ENCODE data around the gene NF1.

The NF1 gene

DNA sequence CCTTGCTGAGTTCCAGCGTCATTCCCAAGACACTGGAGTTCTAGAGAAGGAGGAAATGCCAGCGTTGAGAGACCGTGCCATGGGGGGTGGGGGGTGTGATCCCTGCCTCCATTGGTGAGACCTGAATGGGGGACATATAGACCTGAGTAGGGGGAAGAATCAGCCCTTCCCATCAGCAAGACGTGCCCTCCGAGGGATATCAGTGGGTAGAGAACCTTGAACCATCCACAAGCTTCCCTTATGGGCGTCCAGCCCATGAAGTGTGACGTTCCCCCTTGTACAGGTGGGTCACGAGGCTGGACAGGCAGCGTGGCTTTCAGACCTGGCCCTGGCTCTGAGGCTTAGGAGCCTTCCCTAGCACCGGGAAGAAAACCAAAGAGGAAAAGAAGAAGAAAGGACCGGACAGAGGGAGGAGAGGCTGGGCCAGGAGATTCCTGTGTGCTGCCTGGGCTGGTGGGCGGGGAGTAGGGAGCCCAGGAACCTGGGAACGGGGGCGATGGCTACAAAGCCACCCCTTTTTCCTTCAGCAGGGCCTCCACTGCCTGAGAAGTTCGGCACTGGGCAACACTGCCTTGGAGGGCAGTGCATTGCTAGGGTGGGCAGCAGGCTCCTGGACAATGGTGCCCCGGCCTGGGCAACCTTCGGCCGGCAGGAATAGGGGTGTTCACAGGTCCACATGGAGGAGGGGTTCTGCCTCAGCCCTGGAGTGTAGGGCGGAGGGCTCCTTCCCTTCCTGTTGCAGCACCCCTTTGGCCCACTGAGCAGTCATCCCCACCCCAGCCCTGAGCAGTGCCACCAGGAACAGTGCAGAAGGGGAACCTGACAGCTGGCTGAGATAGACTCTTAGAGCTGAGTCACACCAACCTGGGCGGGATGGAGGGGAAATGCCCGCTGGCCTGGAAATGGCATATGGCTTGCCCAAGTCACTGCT lies 303.9 kb downstream of the NF1 start:
- DNase-seq (ENCODE audit: low read depth in 2 of 2, low spot score in 1 of 2): no peak

DNA sequence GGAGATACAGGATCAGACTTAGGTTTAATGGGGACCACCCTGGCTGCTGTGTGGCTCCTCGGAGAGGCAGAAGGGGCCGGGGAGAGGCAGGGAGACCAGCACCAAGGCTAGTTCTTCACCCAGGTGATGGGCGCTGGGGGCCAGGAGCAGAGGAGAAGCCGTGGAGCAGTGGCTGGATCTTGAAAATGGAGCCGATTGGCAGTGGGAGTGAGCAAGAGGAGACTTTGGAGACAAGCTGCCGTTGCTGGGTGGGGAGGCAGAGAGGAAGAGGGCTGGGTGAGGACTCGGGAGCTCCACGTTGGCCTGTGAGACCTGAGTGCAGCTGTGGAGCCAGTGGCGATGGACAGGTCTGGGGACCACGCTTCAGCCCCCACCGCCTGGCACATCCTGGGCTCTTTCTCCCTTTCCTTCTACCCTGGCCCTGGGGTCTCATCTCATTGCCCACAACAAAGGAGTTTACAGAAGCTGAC lies 305.7 kb downstream of the NF1 start:
- DNase-seq (ENCODE audit: low read depth in 2 of 2, low spot score in 1 of 2): no peak

DNA sequence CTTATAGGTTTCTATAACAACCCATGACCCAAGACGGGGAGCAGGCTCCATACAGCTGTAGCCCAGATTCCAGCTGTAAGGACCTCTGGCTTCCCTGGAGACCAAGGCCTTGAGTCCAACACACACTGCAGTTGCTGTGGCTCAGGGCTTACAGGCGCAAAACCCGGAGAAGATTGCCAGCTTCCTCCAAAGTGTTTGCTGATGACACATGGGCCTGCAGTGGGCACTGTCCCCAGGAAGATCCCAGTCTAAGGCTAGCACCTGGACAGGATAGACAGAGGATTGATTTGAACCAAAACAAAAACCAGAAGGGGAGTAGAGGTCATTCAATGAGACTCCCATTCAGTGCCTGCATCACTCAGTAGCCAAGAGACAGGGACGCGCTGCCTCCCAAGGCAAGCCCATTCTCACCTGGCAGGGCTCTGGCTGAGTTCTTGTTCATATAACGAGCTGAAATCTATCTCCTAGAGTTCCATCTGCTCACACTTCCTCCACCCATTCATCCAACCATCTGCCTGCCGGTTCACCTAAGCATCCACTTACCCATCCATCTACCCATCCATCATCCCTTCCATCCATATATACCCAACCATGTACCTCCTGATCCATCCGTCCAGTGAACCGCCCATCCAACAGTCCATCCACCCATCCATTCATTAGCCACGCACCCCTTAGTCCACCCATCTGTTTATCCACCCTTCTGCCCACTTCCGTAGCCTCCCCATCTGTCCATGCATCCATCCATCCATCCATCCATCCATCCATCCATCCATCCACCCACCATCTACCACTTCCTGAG lies 306.9 kb downstream of the NF1 start:
- DNase-seq (ENCODE audit: low read depth in 2 of 2, low spot score in 1 of 2): no peak

DNA sequence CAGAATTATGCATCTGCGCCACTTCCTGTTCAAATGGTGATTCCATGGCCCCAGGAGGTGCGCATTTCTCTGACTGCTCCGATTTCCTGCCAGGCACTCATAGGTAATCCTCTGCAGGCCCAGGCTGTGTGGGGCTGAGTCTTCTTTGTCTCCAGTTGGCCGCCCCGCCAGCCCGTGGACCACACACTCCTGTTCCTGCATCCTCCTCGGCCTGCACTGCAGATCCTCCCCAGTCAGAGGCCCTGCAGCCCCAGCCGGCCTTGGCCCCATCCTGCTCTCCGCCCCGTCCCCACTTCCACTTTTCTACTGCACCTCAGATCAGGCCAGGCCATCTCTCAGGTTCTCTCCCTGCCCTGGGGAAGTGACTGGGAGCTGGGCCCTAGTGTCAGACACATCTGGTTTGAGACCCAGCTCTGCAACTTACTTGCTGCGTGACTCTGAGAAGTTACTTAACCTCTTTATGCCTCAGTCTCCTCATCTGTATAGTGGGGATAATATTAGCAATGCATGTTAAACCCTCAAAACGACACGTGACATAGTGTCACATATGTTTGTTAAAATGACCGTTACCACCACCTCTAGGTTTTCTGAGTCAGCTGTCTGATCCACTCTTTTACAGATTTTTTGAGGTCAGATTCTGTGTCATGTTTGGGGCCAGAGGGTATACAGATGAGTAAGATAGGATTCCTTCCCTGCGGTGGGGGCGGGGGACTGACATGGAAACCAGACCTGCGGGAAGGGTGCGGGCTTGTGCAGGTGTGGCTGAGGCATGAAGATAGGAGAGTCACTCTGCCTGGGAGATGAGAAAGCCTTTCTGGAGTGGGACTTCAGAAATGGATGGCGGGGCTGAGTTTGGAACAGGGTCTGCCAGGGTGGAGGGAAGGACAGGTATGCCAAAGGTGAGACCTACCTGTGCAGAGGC lies 309.5 kb downstream of the NF1 start:
- no peak for DNase-seq (ENCODE audit: low read depth in 2 of 2, low spot score in 1 of 2)

DNA sequence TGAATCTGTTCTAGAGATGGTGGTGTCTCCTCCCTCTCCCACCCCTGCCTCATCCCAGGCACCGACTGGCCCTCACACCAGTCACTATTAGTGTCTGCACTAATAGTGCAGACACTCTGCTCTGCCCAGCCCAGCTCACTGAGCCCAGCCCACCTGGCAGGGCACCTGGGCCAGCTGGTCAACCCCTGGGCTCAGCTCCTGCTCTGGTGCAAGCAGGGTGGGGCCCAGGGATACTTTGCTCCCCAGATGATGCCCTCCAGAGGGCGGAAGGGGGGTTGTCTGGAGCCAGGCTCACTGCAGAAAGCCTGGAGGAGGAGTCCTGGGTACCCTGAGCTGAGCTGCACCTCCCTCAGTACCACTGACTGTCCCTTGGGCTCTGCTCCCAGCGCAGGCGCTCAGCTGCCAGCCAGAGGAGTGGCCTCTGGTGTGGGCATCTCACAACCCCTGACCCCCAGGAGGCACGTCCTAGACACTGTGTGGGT lies 311.2 kb downstream of the NF1 start:
- no peak for DNase-seq (ENCODE audit: low read depth in 2 of 2, low spot score in 1 of 2)

DNA sequence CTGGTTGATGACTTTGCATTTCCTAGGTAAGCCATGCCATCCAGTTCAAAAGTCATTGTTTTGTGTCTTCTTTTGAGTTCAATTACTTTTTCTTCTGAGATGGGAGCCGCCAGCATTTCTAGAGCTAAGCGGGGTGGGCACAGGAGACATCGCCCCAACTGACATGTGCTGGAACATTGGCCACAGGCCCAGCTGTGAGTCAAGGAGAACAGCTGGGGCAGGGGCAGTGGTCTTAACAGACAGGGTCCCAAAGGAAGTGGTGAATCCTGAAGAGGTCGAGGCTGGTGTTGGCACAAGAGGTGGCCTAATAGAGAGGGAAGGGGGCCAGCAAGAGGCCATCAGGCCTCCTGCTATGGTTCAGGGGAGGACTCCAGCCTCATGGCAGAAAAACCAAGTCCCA lies 313.8 kb downstream of the NF1 start:
- DNase-seq (ENCODE audit: low read depth in 2 of 2, low spot score in 1 of 2): no peak

DNA sequence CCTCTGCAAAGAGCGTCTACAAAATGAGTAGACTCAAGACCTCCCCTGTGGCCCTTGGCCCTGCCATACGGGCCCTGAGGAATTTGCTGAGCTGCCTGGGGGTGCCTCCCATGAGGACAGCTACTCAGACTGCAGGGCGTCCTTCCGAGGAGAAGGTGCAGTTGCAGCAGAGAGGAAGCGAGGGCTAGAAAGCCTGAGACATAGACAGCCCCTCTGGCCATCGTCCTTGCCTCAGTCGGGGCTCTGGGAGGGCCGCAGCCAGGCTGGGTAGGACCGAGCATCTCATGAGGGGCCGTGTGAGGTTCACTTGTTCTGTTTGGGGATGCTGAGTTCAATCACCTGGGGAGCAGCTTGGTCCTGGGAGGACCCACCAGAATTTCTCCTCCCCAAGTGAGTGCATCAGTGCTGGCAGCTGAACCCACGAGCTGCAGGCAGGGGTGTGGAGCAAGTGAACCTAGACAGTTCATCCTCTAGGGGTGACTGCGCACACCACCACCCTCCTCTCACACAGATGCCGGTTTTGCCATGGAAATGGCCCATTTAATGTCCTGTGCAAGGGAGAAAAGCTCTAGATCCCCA lies 317.0 kb downstream of the NF1 start:
- DNase-seq (ENCODE audit: low read depth in 2 of 2, low spot score in 1 of 2): no peak

DNA sequence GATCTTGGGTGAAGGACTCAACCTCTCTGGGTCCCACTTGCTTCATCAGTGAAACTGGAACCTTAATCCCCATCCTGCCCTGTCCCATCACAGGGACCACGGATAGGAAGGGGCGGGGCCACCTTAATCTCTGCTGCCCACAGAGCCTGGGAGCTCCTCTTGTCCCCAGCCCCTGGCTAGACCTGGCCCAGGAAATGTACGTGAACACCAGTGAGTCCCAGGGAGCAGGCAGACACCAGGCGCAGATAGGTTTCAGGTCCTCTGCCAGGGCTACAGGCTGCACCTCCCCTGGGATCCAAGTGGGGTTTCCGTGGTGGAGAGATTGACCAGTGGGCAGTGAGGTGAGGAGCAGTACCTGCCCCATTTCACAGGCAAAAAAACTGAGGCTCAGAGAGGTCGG lies 317.7 kb downstream of the NF1 start:
- DNase-seq (ENCODE audit: low read depth in 2 of 2, low spot score in 1 of 2): no peak

DNA sequence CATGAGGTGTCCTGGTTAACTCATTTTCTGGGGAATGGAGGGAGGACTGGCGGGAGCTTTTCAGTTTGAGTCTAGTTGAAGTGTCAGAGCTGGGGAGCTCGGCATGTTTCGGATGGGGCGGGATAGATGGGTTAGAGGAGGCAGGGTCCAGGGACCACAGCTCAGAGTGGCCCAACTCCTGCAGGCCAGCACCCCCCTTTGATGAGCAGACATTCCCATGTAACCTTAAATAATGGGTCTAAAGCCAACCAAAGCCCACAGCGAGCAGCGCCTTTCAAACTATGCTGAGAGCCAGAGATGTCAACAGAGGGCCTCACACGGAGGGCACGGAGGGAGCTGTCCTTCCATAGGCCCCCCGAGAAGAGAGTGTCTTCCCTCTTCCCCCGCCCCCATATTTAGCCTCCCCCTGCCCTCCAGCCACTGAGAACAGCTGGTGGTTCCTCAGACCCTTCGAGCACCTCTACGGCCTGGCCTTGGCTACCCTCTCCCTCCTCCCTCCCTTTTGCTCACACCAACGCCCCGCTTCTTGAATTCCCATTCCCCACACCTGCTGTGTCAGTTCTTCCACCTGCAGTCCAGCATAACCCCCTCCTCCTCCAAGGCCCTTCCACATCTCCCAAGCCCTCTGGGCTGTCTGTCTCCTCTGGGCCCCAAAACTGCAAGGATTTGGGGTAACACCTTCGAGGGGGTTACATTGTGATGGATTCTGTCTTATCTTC lies 318.5 kb downstream of the NF1 start:
- no peak for DNase-seq (ENCODE audit: low read depth in 2 of 2, low spot score in 1 of 2)

DNA sequence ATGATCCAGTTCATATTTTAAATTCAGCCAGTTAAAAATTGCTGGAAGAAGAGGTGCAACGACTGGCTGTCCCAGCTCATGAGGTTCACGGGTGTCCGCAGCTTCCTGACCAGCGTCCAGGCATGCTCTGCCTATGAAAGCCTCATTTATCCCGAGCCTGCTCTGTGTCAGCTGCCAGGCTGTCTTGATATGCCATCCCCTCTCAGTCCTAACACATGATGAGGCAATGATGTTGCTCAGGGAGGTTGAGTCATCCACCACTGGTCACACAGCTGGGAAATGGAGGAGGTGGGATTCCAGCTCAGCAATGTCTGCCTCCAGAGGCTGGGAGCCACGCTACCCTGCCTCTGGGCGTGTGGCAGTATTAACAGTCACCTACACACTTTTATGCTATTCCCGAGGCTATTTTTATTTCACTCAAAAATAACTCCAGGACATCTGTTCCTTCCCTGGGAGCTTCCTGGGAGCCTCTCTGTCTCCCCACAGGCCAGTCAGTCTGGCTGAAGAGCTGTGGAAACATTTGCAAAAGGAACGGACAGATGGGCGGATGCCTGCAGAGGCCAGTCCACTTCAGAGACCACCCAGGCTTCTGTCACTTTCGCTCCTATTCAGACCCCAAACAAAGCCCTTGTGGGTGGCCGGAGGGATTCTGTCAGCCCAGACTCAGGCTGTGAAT lies 319.2 kb downstream of the NF1 start:
- no peak for DNase-seq (ENCODE audit: low read depth in 2 of 2, low spot score in 1 of 2)

DNA sequence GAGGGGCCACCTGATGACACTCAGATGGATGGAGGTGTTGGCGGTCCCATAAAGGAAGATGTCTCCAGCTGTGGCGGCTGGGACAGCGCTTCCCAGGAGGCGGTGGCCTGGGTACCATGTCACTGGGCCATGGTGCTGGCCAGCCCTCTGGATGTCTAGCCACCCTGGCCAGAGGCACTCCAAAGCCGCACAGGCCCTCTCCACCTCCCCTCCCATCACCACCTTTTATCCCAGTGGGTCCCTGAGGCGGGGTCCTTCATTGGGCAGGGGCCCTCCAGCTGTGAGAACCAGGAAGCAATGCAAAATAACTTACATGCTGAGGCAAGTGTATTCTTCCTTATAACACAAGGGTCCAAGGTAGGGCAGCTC lies 319.8 kb downstream of the NF1 start:
- no peak for DNase-seq (ENCODE audit: low read depth in 2 of 2, low spot score in 1 of 2)

DNA sequence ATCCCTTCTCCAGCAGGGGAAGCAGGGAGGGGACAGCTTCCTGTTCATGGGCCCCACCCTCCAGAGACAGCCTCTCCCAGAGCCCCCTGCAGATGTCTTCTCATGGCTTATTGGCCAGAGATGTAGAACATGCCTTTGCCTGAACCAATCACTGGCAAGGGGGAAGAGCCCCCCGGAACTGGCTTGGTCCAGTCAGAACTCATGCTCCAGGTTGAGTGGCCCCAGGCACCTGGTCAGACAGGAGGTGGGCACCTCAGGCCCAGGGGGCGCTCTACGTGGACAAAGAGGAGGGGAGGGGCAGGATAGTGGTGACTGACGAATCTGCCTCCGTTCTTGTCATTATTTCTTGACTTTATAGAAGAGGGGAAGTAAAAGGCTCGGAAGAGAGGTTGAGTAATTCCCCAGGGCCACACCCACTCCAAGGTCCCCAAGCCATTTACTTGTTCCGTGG lies 320.3 kb downstream of the NF1 start:
- DNase-seq (ENCODE audit: low read depth in 2 of 2, low spot score in 1 of 2): no peak

DNA sequence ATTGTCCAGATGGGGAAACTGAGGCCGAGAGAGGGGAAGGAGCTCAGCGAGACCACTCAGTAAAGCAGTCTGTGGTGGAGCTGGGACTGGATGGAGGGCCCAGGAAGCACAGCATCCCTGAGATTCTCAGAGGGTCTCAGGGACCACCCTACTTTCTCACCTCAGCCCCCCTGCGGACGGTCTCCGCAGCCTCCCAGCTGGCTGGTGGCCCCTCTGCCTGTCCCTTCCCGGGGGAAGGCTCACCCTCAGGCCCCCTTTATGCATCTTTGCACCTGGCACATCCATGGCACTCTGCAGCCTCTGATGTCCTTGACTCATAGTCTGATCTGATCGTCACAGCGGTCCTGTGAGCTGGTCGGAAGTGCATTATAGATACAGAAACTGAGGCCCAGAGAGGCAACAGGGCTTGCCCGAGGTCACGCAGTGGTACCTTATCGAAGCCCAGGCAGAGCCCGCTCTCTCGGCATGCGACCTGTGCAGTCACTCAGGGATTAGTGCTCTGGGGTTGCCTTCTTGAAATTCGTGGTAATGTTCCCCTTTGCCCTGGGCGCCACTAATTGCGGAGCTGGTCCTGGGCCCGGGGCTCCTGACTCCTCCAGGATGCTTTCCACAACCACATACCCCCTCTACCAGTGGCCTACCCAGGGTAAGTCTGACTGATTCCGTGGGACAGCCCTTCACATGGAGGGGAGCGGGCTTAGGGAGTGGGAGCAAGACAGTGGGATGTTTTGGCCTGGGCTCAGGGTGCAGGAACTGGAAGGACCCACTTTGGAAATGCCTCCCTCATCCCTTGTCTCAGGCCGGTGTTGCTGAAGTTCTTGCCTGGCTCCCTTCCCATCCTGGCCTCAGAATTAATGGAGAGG lies 321.1 kb downstream of the NF1 start:
- no peak for DNase-seq (ENCODE audit: low read depth in 2 of 2, low spot score in 1 of 2)

DNA sequence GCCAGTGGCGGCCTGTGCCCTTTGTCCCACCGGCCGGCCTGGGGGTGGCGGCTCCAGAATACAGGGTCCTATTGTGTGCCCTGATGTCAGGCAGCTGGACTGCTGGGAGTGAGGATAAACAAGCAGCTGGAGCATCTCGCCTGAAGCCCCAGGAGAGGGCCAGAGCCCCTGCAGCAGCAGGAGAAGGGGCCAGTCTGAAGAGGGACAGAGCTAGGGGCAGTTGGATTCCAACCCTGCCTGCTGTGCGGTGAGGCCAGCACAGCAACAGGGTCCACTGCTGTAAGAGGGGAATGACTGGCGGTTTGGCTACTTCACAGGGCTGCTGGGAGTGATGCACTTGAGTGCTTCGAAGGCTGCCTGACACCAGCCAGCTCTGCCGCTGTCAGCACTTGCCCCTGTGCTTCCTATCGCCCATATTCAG lies 321.7 kb downstream of the NF1 start:
- DNase-seq (ENCODE audit: low read depth in 2 of 2, low spot score in 1 of 2): no peak

DNA sequence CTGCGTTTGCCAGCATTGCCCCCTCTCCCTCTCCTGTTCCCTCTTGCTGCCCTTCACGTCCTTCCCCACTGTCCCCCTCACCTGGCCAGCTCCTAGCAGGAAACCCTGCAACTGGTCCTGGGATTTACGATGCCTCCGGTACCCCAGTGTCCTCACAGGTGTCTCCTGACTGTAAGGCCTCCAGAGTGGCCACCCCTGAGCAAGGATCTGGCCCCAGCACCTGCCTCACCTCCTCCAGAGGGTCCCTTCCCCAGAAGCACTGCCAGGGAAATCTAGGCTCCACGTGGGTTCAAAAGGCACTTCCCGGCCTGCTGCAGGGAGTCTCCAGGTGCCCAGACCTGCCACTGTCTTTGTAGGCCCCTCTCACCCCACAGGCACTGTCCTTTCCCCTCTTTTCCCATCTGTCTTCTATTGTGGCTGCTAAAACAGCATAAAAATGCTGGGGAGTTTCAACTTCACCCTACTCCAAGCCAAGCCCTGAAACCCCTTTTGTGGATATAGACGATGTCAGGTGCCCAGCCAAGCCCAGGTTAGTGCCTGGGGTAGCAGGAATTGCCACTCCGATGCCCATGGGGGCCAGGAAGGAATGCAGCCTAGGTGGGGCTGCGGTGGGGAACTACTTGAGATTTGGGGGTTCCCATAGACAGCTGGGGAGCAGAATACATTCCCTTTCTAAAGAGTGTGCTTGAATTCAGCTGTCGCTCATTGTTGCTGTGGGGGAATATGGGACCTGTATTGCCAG lies 322.4 kb downstream of the NF1 start:
- DNase-seq (ENCODE audit: low read depth in 2 of 2, low spot score in 1 of 2): no peak

DNA sequence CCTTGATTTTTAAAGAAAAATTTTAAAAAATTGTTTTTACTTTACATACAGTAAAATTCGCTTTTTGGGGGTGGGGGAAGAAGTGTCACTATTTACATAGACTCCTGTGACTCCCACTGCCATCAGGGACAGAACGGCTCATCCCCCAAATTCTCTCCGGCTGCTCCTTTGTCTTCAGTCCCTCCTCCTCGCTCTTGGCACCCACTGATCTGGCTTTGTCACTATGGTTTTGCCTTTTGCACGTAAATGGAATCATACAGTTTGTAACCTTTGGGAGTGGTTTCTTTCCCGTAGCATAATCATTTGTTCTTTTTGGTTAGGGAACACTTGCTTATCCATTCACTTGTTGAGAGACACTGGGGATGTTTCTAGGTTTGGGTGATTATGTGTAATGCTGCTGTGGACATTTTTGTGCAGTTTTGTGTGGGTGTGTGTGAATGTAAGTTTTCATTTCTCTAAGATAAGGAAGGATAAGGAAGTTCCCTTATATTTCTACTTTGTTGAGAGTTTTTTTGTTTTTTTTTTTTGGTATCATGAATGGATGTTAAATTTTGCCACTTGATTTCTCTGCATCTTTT lies 324.1 kb downstream of the NF1 start:
- DNase-seq (ENCODE audit: low read depth in 2 of 2, low spot score in 1 of 2): no peak

DNA sequence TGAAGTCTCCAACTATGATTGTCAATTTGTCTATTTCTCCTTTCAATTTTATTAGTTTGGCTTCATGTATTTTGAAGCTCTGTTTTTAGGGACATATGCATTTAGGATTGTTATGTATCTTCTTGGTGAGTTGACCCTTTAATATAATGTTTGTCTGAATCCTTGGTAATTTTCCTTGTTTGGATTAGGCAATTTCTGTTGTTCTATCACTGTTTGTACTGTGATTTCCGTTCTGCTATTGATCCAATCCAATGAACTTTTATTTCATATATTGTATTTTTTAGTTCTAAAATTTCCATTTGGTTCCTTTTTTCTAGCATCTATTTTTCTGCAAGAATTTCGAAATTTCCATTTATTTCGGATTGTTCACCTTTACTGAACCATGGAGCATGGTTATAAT lies 327.7 kb downstream of the NF1 start:
- DNase-seq (ENCODE audit: low read depth in 2 of 2, low spot score in 1 of 2): no peak

DNA sequence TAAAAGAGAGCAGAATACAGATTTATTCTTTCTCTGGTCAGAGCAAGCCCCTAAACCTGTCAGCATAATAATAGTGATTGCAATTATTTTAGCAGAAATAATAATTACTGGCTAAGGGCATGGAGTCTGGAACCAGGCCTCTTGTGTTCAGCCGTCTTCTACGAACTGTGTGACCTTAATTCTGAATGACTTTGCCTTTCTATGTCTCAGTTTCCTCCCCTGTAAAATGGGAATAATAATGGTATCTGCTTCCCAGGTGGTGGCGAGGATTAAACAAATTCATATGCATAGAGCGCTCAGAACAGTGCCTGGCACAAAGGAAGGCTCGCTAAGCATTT lies 330.1 kb downstream of the NF1 start:
- no peak for DNase-seq (ENCODE audit: low read depth in 2 of 2, low spot score in 1 of 2)
